Measurements from ENCODE around the gene GPR31.
A peak's percentile ranks its signal among the peaks of the same experiment; 100 is the strongest.

Gene GPR31

GRCh38 chr6:167165858-167166471 lies 8.2 kb upstream of the GPR31 start:
- DNase-seq, result no peak

- DNase-seq, result no peak
Observed at GRCh38 chr6:167164261-167164660, 6.5 kb upstream of the GPR31 start.

- DNase-seq, result no peak
Observed at GRCh38 chr6:167163476-167164011, 5.8 kb upstream of the GPR31 start.

- no peak for DNase-seq
Observed at GRCh38 chr6:167162591-167162990, 4.8 kb upstream of the GPR31 start.

- DNase-seq, result no peak
Observed at GRCh38 chr6:167161851-167162467, 4.2 kb upstream of the GPR31 start.

GRCh38 chr6:167157414-167157813 lies 366 bp downstream of the GPR31 start:
- DNase-seq, result no peak

GRCh38 chr6:167154895-167155294 lies 2.9 kb downstream of the GPR31 start:
- no peak for DNase-seq

- DNase-seq, result no peak
Observed at GRCh38 chr6:167154291-167154690, 3.5 kb downstream of the GPR31 start.

- no peak for DNase-seq
Observed at GRCh38 chr6:167153521-167153959, 4.2 kb downstream of the GPR31 start.

GRCh38 chr6:167152862-167153261 lies 4.9 kb downstream of the GPR31 start:
- no peak for DNase-seq

- DNase-seq, result no peak
Observed at GRCh38 chr6:167151648-167152047, 6.1 kb downstream of the GPR31 start.

- no peak for DNase-seq
Observed at GRCh38 chr6:167150941-167151549, 6.7 kb downstream of the GPR31 start.

- DNase-seq, result no peak
Observed at GRCh38 chr6:167148997-167149396, 8.8 kb downstream of the GPR31 start.

- no peak for DNase-seq
Observed at GRCh38 chr6:167148021-167148420, 9.8 kb downstream of the GPR31 start.

- DNase-seq, result no peak
Observed at GRCh38 chr6:167146977-167147376, 10.8 kb downstream of the GPR31 start.

GRCh38 chr6:167146135-167146534 lies 11.6 kb downstream of the GPR31 start:
- DNase-seq, result no peak

GRCh38 chr6:167145461-167145860 lies 12.3 kb downstream of the GPR31 start:
- no peak for DNase-seq

GRCh38 chr6:167143041-167143440 lies 14.7 kb downstream of the GPR31 start:
- no peak for DNase-seq

GRCh38 chr6:167142433-167142761 lies 15.4 kb downstream of the GPR31 start:
- DNase-seq, result no peak

GRCh38 chr6:167141667-167142432 lies 15.9 kb downstream of the GPR31 start:
- DNase-seq, result peak in 1 of 4 experiments; percentile 29

GRCh38 chr6:167140589-167141474 lies 16.9 kb downstream of the GPR31 start:
- DNase-seq, result no peak

- DNase-seq, result no peak
Observed at GRCh38 chr6:167139761-167140160, 18.0 kb downstream of the GPR31 start.

- DNase-seq, result no peak
Observed at GRCh38 chr6:167137881-167138280, 19.9 kb downstream of the GPR31 start.
